Upper lobe of left lung (tissue), 4 donors: ENCODE data around the gene WDR75.
"Not testable (repeated sequence)": the region's sequence is repeated elsewhere in the genome, so short reads cannot be mapped to it uniquely, and the experiment has no call there.

Source experiments
- CTCF ChIP-seq, 6 experiments: fragments of 450-650 bp in 4 of 6; fragments of 200-600 bp in 2 of 6; sonication (generic) in 2 of 6; IDR thresholded peaks; one replicate each; pipeline ENCODE4 v1.5.1; 2016 to 2019; ENCODE audit warnings: antibody characterized with exemption in 6 of 6
- EP300 ChIP-seq, 4 donors: sonication (generic); formaldehyde crosslinking; IDR thresholded peaks; one replicate each; pipeline ENCODE4 v1.5.1; 2017; ENCODE audit warnings: antibody characterized with exemption in 4 of 4, control low read depth in 2 of 4

GRCh38 chr2:189430448-189430847, 10.8 kb upstream of the WDR75 start:
- not testable (repeated sequence) for TF ChIP-seq CTCF, EP300 (IDR thresholded peaks at IDR 0.05)
